ENCODE measurements around the gene BYSL.

The BYSL gene, protein sequence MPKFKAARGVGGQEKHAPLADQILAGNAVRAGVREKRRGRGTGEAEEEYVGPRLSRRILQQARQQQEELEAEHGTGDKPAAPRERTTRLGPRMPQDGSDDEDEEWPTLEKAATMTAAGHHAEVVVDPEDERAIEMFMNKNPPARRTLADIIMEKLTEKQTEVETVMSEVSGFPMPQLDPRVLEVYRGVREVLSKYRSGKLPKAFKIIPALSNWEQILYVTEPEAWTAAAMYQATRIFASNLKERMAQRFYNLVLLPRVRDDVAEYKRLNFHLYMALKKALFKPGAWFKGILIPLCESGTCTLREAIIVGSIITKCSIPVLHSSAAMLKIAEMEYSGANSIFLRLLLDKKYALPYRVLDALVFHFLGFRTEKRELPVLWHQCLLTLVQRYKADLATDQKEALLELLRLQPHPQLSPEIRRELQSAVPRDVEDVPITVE

DNA sequence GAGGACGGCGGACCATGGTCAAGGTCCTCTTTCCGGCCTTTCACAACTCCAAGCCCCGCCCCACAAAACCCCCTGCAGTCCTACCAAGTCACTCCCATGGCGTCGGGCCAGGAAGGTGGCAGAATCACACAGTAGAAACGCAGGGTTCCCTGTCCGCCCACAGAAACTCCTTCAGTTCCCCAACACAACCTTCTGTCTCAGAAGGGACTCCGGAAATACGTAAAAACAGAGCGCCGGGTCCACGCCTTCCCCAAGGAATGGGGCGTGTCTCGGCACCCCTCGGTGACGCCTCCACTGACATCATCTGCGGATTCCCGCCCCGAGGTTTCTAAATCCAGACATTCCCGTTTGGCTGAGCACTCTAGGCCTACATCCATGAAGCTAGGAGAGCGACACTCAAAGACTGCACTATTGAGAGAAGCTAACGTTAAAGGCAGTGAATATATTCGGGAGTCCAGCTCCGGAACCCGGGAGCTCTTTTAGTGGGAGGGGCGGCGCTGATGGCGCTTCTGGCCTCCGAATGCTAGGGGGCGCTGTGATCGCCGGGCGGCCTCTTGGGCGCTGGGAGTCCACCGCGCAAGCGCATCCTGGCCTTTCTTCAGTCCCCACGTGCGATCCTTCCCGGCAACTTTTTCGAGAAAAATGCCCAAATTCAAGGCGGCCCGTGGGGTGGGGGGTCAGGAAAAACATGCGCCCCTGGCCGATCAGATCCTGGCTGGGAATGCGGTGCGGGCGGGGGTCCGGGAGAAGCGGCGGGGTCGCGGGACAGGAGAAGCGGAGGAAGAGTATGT is at the start of gene BYSL, which contains the start of gene MED20:
Gene BYSL (plus strand): TSS at position 579 of the 791 bp plus-strand sequence. CDS start 64 bp downstream, at position 643.
Gene MED20 (minus strand): TSS at position 219 of the 791 bp plus-strand sequence. CDS start 121 bp downstream, at position 98.
- peaks cover 0 to 7% of the 10 kb centered on the region in 2 donors for H3K36me3 ChIP-seq (ENCODE audit: control insufficient read depth in 1 of 2, insufficient read depth in 2 of 2, low read length in 2 of 2)
- peak within 1 kb of the TSS; percentile 79 to 95 for H3K4me3 ChIP-seq (ENCODE audit: low read depth in 1 of 2, low read length in 2 of 2)
- no peaks in the 10 kb centered on the region for H3K27me3 ChIP-seq (ENCODE audit: control insufficient read depth in 1 of 2, insufficient read depth in 2 of 2, low read length in 2 of 2)
- H3K9me3 ChIP-seq (ENCODE audit: control insufficient read depth in 1 of 2, low read length in 2 of 2) = no peaks in the 10 kb centered on the region
- peak within 1 kb of the TSS; percentile 71 to 83 for H3K9ac ChIP-seq (ENCODE audit: low read depth in 1 of 2, low read length in 2 of 2)
- H3K4me1 ChIP-seq (ENCODE audit: control insufficient read depth in 1 of 2, insufficient read depth in 2 of 2, low read length in 2 of 2) = peaks cover 24 to 27% of the 10 kb centered on the region in 2 donors
- peak within 1 kb of the TSS; percentile 97 for H3K27ac ChIP-seq (ENCODE audit: low read depth, low read length)

GRCh38 chr6:41871691-41872090 is 49.6 kb upstream of the BYSL start:
- H3K27me3 ChIP-seq (ENCODE audit: control insufficient read depth in 1 of 2, insufficient read depth in 2 of 2, low read length in 2 of 2) = no peaks in the 10 kb centered on the region
- H3K36me3 ChIP-seq (ENCODE audit: control insufficient read depth in 1 of 2, insufficient read depth in 2 of 2, low read length in 2 of 2) = no peaks in the 10 kb centered on the region
- H3K9ac ChIP-seq (ENCODE audit: low read depth in 1 of 2, low read length in 2 of 2) = no peak overlapping the region
- H3K4me1 ChIP-seq (ENCODE audit: control insufficient read depth in 1 of 2, insufficient read depth in 2 of 2, low read length in 2 of 2) = no peaks in the 10 kb centered on the region
- H3K4me3 ChIP-seq (ENCODE audit: low read depth in 1 of 2, low read length in 2 of 2) = no peak overlapping the region
- no peak overlapping the region for H3K27ac ChIP-seq (ENCODE audit: low read depth, low read length)
- H3K9me3 ChIP-seq (ENCODE audit: control insufficient read depth in 1 of 2, low read length in 2 of 2) = no peaks in the 10 kb centered on the region

GRCh38 chr6:41872147-41872546 is 49.2 kb upstream of the BYSL start:
- H3K4me3 ChIP-seq (ENCODE audit: low read depth in 1 of 2, low read length in 2 of 2) = no peak overlapping the region
- H3K27ac ChIP-seq (ENCODE audit: low read depth, low read length) = no peak overlapping the region
- H3K9ac ChIP-seq (ENCODE audit: low read depth in 1 of 2, low read length in 2 of 2) = no peak overlapping the region
- H3K9me3 ChIP-seq (ENCODE audit: control insufficient read depth in 1 of 2, low read length in 2 of 2) = no peaks in the 10 kb centered on the region
- peaks cover 0 to 3% of the 10 kb centered on the region in 2 donors for H3K4me1 ChIP-seq (ENCODE audit: control insufficient read depth in 1 of 2, insufficient read depth in 2 of 2, low read length in 2 of 2)
- H3K36me3 ChIP-seq (ENCODE audit: control insufficient read depth in 1 of 2, insufficient read depth in 2 of 2, low read length in 2 of 2) = no peaks in the 10 kb centered on the region
- H3K27me3 ChIP-seq (ENCODE audit: control insufficient read depth in 1 of 2, insufficient read depth in 2 of 2, low read length in 2 of 2) = no peaks in the 10 kb centered on the region

- H3K27ac ChIP-seq (ENCODE audit: low read depth, low read length) = no peak overlapping the region
- no peaks in the 10 kb centered on the region for H3K36me3 ChIP-seq (ENCODE audit: control insufficient read depth in 1 of 2, insufficient read depth in 2 of 2, low read length in 2 of 2)
- no peaks in the 10 kb centered on the region for H3K9me3 ChIP-seq (ENCODE audit: control insufficient read depth in 1 of 2, low read length in 2 of 2)
- H3K4me3 ChIP-seq (ENCODE audit: low read depth in 1 of 2, low read length in 2 of 2) = no peak overlapping the region
- peaks cover 0 to 4% of the 10 kb centered on the region in 2 donors for H3K4me1 ChIP-seq (ENCODE audit: control insufficient read depth in 1 of 2, insufficient read depth in 2 of 2, low read length in 2 of 2)
- H3K27me3 ChIP-seq (ENCODE audit: control insufficient read depth in 1 of 2, insufficient read depth in 2 of 2, low read length in 2 of 2) = no peaks in the 10 kb centered on the region
- no peak overlapping the region for H3K9ac ChIP-seq (ENCODE audit: low read depth in 1 of 2, low read length in 2 of 2)
These were observed 46.6 kb upstream of the BYSL start for GRCh38 chr6:41874741-41875140.

DNA sequence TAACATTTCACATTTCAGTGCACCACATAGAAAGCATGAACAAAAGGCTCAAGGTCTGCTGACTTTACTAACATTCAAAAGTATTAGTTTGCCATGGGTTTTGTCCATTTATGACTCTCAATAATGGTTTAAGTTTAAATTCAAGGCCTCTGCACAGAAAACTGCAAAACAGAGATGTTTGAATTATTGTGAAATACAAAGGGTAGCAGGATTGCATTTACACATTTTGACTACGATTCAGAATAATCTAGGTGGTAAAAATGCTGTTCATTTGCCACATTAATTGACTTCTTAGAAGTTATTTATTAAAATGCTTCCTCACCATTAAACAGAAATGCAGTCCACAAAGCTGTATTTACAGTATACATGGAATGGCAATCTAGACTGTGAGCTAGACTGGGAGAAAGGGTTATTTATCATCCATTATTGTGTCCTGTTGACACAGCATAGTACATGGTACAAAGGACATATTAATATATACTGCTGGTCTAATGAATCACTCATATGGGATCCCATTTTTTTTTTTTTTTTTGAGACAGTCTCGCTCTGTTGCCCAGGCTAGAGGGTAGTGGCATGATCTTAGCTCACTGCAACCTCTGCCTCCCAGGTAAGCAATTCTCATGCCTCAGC is 44.1 kb upstream of the BYSL start:
- no peak overlapping the region for H3K27ac ChIP-seq (ENCODE audit: low read depth, low read length)
- H3K9ac ChIP-seq (ENCODE audit: low read depth in 1 of 2, low read length in 2 of 2) = no peak overlapping the region
- no peaks in the 10 kb centered on the region for H3K27me3 ChIP-seq (ENCODE audit: control insufficient read depth in 1 of 2, insufficient read depth in 2 of 2, low read length in 2 of 2)
- H3K36me3 ChIP-seq (ENCODE audit: control insufficient read depth in 1 of 2, insufficient read depth in 2 of 2, low read length in 2 of 2) = no peaks in the 10 kb centered on the region
- peaks cover 0 to 4% of the 10 kb centered on the region in 2 donors for H3K4me1 ChIP-seq (ENCODE audit: control insufficient read depth in 1 of 2, insufficient read depth in 2 of 2, low read length in 2 of 2)
- no peak overlapping the region for H3K4me3 ChIP-seq (ENCODE audit: low read depth in 1 of 2, low read length in 2 of 2)
- no peaks in the 10 kb centered on the region for H3K9me3 ChIP-seq (ENCODE audit: control insufficient read depth in 1 of 2, low read length in 2 of 2)

DNA sequence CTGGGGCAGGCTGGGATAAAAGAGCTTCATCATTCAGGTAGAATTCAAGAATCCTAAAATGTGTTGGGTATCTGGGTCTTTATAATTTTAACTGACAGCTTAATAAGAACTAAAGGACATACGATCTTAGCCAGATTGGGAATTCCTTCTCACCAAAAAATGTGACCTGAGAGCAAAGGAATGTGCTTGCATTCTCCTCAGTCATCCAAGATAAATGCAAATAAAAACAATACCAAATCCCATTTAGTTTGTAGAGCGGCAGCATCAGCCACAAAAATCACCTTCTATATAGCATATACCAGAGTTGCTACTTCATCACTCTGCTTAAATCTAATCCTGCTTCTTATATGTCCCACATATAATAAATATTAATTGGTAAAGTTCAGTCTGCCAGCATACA is 43.1 kb upstream of the BYSL start:
- no peak overlapping the region for H3K27ac ChIP-seq (ENCODE audit: low read depth, low read length)

DNA sequence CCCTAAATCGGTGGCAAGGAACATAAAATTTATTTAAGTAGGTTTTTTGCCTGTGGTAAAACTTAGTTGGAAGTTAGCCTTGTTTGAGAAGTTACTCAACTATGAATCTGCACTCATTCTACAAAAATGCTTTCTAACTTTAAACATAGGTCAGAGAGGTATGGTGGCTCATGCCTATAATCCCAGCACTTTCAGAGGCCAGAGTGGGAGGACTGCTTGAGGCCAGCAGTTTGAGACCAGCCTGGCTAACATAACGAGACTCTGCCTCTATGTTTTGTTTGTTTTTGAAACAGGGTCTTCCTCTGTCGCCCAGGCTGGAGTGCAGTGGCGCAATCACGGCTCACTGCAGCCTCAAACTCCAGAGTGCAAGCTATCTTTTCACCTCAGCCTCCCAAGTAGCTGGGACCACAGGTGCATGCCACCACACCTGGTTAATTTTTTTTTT is 42.3 kb upstream of the BYSL start:
- Histone ChIP-seq H3K4me3 (ENCODE audit: low read depth in 1 of 2, low read length in 2 of 2) (no peak overlapping the region), H3K27ac (ENCODE audit: low read depth, low read length) (no peak overlapping the region), H3K9me3 (ENCODE audit: control insufficient read depth in 1 of 2, low read length in 2 of 2) (no peaks in the 10 kb centered on the region), H3K9ac (ENCODE audit: low read depth in 1 of 2, low read length in 2 of 2) (no peak overlapping the region), H3K4me1 (ENCODE audit: control insufficient read depth in 1 of 2, insufficient read depth in 2 of 2, low read length in 2 of 2) (peaks cover 0 to 4% of the 10 kb centered on the region in 2 donors), H3K36me3 (ENCODE audit: control insufficient read depth in 1 of 2, insufficient read depth in 2 of 2, low read length in 2 of 2) (no peaks in the 10 kb centered on the region), H3K27me3 (ENCODE audit: control insufficient read depth in 1 of 2, insufficient read depth in 2 of 2, low read length in 2 of 2) (no peaks in the 10 kb centered on the region)

More for the DNA sequence above, 43.1 kb upstream of the BYSL start:
- no peaks in the 10 kb centered on the region for H3K27me3 ChIP-seq (ENCODE audit: control insufficient read depth in 1 of 2, insufficient read depth in 2 of 2, low read length in 2 of 2)
- H3K4me1 ChIP-seq (ENCODE audit: control insufficient read depth in 1 of 2, insufficient read depth in 2 of 2, low read length in 2 of 2) = peaks cover 0 to 4% of the 10 kb centered on the region in 2 donors
- no peak overlapping the region for H3K9ac ChIP-seq (ENCODE audit: low read depth in 1 of 2, low read length in 2 of 2)
- H3K4me3 ChIP-seq (ENCODE audit: low read depth in 1 of 2, low read length in 2 of 2) = no peak overlapping the region
- no peaks in the 10 kb centered on the region for H3K36me3 ChIP-seq (ENCODE audit: control insufficient read depth in 1 of 2, insufficient read depth in 2 of 2, low read length in 2 of 2)
- H3K9me3 ChIP-seq (ENCODE audit: control insufficient read depth in 1 of 2, low read length in 2 of 2) = no peaks in the 10 kb centered on the region

- no peak overlapping the region for H3K9ac ChIP-seq (ENCODE audit: low read depth in 1 of 2, low read length in 2 of 2)
- H3K4me3 ChIP-seq (ENCODE audit: low read depth in 1 of 2, low read length in 2 of 2) = no peak overlapping the region
- no peaks in the 10 kb centered on the region for H3K9me3 ChIP-seq (ENCODE audit: control insufficient read depth in 1 of 2, low read length in 2 of 2)
- peaks cover 0 to 9% of the 10 kb centered on the region in 2 donors for H3K4me1 ChIP-seq (ENCODE audit: control insufficient read depth in 1 of 2, insufficient read depth in 2 of 2, low read length in 2 of 2)
- no peaks in the 10 kb centered on the region for H3K36me3 ChIP-seq (ENCODE audit: control insufficient read depth in 1 of 2, insufficient read depth in 2 of 2, low read length in 2 of 2)
- no peaks in the 10 kb centered on the region for H3K27me3 ChIP-seq (ENCODE audit: control insufficient read depth in 1 of 2, insufficient read depth in 2 of 2, low read length in 2 of 2)
- no peak overlapping the region for H3K27ac ChIP-seq (ENCODE audit: low read depth, low read length)
These were observed 39.8 kb upstream of the BYSL start for GRCh38 chr6:41881506-41881905.

- Histone ChIP-seq H3K4me3 (ENCODE audit: low read depth in 1 of 2, low read length in 2 of 2) (no peak overlapping the region), H3K4me1 (ENCODE audit: control insufficient read depth in 1 of 2, insufficient read depth in 2 of 2, low read length in 2 of 2) (peaks cover 0 to 15% of the 10 kb centered on the region in 2 donors), H3K9ac (ENCODE audit: low read depth in 1 of 2, low read length in 2 of 2) (no peak overlapping the region), H3K27me3 (ENCODE audit: control insufficient read depth in 1 of 2, insufficient read depth in 2 of 2, low read length in 2 of 2) (no peaks in the 10 kb centered on the region), H3K9me3 (ENCODE audit: control insufficient read depth in 1 of 2, low read length in 2 of 2) (no peaks in the 10 kb centered on the region), H3K27ac (ENCODE audit: low read depth, low read length) (no peak overlapping the region), H3K36me3 (ENCODE audit: control insufficient read depth in 1 of 2, insufficient read depth in 2 of 2, low read length in 2 of 2) (no peaks in the 10 kb centered on the region)
These were observed 36.3 kb upstream of the BYSL start for GRCh38 chr6:41884957-41885356.

Measured in duodenal mucosa (tissue), 2 donors.